Daoy (cell line): ENCODE data around the gene AFG3L2. TPM values are rescaled to one million over a fixed set of nuclear protein-coding genes. Genes with fewer than 3 reads are reported as not detected.

Source experiments
- DNase-seq: peaks from one replicate; pipeline ENCODE4 v3.0.0-alpha.2; 2015; ENCODE audit warnings: low read depth
- total RNA-seq: library from RNA; depleted of rRNA; stranded (reverse); fragments of >200 nt; shearing (Covaris generic); gene quantifications from 2 replicates; pipeline ENCODE4 v1.2.3, GENCODE V29; 2014

AFG3L2 gene
- total RNA-seq, 1 experiment from 2014 or later: 54.3 TPM

DNA sequence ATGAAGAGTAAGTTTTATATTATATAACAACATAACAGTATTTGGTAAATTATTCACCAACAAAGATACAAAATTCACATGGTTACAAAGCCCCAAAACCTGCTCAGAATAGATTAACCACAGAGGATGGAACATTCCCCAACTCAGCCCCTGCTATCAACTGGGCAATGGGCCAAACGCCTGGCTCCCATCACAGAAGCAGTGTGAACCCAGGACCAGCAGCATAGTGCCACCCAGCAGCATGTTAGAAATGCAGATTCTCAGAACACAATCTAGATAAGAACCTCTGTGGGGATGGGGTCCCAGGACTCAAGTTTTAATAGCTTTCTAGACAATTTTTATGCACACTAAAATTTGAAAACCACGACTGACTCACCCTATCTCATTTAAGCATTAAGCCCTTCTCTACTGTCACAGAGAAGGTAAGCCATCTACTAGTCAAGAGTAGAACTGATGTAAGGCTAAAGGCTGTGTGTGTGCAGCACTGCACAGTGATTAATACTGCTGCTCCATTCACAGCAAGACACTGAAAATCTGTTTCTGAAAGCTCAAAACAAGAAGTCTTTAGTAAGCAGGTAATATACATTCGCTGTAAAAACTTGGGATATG lies 15.2 kb downstream of the AFG3L2 start:
- no peak for DNase-seq

DNA sequence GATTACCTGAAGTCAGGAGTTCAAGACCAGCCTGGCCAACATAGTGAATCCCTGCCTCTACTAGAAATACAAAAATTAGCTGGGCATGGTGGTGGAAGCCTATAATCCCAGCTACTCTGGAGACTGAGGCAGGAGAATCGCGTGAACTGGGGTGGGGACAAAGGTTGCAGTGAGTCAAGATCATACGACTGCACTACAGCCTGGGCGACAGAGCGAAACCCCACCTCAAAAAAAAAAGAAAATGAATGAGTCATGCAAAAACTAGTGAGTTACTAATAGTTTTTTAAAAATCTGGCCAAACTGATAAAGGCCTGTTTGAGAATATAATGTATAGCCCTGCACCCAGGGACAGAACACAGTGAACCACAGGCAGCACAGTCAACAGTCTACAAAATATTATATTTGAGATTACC lies 17.5 kb downstream of the AFG3L2 start:
- DNase-seq: no peak

DNA sequence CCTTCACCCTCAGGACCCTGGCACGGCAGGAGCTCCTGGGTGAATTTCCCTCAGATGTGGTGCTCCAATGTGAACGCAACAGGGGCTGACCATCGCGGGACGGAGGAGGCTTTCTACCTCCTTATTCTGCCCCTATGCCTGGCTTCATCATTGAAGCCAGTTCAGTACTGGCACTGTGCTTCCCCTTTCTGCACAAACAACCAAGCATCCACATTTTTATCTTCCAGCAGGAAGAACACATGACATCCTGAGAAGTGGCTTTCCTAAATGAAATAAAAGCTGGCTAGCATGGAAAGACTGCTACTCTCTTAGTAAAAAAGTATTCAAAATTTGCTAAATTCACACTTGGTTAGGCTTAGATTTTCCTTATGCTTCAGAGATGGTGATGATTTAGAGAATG lies 24.8 kb downstream of the AFG3L2 start:
- DNase-seq: no peak

DNA sequence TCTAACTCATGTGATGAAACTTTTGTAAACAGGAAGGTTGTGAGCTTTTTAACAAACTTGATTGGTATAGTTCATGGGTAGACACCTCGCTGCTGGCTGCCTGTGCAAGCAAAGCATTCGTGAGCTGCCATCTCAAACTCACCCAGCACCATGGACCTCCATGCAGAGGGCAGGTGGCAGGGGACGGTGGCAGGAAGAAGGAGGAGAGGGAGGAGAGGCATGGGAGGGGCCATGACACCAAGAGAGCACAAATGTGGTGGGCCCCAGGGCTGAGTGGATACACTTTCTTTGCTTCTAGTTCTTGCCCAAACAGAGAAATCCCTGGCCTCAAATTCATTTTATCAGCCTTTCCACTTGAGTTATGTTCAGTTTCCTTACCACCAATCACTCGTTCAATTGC lies 29.1 kb downstream of the AFG3L2 start:
- DNase-seq: no peak

DNA sequence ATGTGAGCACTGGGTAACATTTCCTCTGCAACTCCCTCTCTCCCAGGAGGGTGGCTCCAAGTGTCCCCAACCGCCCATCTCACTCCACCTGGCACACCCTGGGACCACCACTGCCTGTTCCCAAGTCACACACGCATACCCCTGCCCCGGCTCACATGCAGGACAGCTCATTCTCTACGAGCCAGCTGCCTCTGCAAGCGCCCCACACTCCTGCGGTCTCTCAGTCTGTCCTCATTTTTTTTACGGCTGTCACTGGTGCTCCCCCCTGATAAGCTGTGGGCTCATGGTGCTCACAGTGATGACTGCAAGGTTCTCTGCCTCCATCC lies 30.8 kb downstream of the AFG3L2 start:
- DNase-seq: no peak

DNA sequence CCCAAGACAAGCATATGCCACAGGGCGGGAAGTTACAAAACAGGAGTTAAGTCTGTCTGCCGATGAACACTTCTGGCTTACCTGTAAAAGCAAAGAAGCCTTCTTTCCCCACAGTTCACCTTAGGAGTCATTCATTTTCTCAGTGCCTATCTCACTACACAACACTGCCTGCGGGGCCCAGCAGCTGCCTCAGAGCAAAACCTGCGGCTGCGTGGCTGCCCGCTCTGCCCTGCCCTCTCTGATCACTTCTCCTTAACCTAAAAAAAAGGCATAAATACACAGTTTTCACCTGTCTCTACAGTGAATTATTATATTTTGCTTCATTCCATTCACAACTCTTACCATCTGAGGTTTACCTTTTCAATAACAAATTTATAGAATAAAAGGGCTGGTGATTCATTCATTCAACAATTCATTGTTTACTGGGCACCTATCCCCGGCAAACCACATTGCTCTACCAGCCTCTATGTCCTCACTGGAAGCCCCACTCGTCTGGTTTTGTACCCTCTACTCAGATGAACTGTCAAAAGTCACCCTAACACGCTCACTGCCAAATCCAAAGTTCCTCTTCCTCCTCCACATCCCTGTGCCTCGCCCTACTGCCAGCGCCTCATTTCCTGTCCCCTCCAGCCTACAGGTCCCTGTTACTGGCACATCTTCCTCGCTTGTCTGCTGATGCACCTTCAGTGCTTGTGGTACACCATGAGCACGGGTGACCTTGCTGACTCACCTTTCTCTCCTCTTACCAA lies 31.4 kb downstream of the AFG3L2 start:
- no peak for DNase-seq

DNA sequence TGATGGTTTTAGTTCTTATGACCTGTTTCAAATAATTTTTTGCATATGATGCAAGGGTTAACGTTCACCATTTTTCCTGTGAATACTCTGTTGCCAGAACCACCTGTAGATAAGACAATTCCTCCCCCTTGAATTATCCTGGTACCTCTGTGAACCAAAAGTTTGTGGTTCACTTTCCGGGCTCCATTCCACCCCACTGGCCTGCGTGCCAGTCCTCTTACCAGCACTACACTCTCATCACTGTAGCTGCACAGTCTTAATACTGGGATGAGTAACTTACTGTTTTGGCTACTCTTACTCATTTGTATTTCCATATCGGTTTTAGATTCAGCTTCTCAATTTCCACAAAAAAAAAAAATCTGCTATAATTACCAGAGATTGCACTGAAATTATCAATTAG lies 34.4 kb downstream of the AFG3L2 start:
- DNase-seq: no peak

DNA sequence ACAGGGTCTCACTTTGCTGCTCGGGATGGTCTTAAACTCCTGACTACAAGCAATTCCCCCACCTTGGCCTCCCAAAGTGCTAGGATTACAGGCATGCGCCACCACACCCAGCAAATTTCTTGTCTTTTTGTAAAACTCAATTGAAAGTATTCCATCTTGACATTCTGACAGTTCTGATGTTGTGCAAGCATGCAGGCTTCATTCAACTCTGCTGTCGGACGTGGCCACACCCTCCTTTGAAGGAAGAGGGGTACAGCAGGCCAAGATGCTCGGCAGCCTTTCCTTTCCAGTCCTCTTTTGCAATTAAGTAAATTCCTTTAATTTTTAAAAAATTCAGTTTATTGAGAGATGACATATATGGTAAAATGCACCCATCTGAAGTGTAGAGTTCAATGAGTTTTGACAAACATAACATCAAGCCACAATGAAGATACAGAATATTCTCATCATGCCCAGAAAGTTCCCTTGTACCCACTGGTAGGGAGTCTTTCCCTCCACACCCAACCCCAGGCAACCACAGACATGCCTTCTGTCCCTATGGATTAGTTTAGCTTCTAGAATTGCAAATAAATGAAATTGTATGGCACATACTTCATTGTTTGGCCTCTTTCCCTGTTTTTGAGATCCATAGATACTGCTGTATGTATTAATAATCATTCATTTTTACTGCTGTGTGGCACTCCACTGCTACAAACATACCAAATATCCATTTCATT lies 35.9 kb downstream of the AFG3L2 start:
- no peak for DNase-seq

DNA sequence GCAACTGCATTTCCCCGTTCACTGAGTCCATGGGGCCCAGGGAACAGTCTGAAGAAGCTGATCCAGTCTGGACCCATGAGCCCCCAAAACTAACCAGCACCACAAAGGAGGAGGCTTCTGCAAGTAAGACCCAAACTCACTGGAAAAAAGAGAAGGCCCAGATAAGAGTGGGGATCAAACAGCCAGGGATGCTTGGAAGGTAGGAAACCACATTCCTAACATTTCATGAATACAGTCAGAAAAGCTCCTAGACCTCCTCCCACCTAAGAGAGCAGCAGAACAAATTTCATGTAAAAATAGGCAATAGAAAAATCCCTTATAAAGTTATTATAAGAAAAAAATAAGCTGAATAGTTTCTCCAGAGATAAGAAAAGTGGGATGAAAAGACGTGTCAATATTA lies 38.6 kb downstream of the AFG3L2 start:
- no peak for DNase-seq

DNA sequence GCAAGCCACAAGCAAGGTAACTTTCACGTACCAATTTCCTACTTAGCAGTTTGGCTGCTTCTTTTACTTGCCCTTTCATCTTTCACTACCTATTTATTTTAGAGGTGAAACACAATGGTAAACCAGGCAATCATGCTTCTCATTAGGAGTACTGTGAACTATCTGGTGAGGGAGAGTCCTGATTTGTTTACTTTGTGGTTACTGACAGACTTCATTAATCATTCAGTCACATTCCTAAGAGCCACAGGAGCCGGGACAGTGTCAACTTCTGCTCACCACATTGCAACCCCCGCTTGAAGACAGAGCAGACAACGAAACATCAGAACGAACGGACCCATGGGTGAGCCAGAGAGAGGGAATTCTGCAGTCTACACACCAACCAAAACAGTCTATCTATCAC lies 40.1 kb downstream of the AFG3L2 start:
- peak; percentile 60 for DNase-seq

DNA sequence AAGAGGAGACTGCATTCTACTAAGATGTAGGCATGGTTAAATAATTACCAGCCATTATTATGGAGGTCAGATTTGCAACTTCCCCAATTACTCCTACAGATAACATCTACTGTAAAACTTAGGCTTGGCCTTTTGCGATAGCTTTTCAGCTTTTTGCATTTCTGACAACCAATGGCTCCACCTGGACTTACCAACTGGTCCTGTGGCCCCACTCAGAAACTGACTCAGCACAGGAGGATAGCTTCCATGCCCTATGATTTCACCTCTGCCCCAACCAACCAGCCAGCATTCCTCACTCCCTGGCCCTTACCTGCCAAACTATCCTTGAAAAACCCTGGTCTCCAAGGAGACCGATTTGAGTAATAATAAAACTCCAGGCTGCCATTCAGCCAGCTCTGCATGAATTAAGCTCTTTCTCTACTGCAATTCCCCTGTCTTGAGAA lies 40.8 kb downstream of the AFG3L2 start:
- no peak for DNase-seq

DNA sequence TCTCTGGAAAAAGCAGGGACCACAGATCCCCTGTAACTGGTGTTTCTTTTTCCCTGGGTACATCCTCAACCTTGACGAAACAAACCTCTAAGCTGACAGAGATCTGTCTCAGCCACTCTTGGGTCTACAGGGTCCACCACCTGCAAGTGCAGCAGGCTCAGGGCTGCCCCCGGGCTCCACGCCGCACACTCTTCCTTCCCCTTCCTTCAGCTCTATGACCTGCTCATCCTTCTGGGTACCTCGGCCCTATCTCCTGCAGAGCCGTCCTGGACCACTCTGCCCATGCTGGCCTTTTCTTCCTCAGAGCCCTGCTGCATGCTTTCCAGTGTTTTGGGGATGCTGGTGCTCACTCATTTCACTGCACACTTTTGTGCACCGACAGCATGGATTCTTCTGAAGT lies 41.5 kb downstream of the AFG3L2 start:
- no peak for DNase-seq

DNA sequence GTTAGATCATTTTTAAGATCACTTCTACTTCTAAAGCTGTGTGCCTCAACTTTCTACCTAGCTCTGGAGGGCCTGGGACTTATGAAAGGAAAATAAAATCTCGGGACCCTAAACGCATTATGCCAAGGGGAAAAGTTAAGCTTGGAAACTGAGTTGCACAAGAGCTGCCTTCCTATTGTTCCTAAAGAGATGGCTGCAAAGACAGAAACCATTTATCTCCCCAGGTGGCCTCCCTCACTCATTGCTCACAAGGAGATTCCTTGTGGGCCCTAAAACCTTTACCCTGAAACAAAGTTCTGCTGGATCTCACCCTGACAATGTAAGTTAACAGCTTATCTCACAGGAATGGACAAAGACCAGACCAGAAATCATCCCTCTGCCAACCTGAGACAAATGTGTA lies 42.2 kb downstream of the AFG3L2 start:
- no peak for DNase-seq

DNA sequence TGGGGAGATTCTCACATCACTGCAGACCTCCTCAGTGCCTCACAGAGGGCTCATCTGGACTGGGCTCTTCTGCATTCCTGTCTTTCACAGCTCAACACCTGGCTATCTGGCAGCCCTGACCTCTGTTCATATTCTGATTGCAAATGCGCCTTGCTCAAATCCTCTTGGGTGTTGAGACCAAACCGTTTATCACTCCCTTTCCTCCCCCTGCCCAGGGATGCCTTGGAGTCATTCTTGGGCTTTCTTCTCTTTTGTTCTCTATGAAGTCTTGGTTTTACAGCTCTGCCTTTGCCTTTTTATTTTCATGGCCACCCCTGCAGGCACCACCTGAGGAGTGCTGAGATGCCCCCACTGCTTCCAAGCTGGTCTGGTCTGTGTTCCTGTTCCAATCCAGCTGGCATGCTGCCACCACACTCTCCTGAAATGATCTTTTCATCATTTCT lies 42.6 kb downstream of the AFG3L2 start:
- no peak for DNase-seq

DNA sequence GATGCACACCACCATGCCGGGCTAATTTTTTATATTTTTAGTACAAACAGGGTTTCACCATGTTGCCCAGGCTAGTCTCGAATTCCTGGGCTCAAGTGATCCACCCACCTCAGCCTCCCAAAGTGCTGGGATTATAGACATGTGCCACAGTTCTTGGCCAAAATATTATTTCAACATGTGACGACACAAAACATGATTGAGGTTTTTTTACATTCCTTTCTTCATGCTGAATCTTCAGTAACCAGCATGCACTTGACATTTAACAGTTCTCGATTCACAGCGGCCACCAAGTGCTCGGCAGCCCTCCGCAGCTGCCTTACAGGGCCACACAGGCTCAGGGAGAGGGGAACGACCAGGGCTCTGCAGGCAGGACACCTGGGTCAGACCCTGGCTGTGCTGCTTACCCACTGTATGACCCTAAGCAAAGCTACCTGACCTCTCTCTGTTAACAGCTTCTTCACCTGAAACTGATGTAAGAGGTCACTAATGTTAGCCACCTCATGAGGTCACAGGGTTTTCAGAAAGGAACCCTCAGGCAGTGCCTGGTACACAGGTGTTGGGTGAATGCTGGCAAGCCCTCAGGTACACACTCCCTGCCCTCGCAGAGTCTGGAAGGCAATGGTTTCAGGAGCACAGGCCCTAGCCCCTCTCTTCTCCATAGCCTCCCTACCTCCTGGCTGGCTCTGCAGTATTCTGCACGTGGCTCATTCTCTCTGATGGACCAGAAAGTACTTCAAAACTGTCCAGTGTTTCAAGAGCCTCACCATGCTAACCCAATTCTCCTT lies 43.3 kb downstream of the AFG3L2 start:
- DNase-seq: no peak

DNA sequence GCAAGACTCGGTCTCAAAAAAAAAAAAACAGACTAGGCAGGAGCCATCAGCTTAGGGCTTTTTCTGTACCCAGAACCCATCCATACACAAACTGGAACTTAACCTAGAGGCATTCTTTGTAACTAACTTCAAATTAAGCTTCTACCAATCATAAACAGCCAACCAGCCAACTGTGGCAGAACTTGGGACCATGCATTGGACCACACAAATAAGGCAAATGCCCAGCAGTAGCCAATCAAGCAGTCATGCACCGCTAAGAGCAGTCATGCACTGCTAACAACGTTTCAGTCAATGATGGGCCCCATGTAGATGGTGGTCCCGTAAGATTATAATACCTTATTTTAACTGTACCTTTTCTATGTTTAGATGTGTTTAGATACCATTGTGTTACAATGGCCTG lies 46.3 kb downstream of the AFG3L2 start:
- DNase-seq: no peak

DNA sequence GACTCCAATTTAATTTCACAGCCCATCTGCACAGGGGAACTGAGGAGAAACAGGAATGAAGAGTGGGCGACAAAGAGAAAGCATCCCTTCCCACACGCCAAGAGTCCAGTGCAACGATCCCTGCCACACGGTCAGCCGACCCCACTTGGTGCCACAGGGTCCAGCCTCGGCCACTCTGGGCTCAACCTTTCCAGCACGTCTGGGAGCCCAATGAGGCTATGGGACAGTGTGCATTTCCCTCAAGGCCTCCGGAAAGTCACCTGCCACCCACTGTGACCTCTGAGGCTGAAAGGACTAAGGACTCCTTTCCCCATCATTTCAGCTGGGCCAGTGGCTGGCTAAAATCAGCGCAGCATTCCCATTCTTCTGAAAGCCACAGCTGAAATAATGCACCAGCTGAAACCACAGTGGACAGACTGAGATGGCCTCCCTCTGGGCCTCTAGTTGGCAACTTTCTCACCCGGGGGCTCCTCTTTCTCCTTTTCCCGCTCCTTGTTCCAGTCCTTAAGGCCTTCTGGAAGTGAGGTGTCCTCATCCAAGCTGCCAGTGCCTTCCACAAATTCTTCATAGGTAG lies 47.8 kb downstream of the AFG3L2 start:
- DNase-seq: no peak

DNA sequence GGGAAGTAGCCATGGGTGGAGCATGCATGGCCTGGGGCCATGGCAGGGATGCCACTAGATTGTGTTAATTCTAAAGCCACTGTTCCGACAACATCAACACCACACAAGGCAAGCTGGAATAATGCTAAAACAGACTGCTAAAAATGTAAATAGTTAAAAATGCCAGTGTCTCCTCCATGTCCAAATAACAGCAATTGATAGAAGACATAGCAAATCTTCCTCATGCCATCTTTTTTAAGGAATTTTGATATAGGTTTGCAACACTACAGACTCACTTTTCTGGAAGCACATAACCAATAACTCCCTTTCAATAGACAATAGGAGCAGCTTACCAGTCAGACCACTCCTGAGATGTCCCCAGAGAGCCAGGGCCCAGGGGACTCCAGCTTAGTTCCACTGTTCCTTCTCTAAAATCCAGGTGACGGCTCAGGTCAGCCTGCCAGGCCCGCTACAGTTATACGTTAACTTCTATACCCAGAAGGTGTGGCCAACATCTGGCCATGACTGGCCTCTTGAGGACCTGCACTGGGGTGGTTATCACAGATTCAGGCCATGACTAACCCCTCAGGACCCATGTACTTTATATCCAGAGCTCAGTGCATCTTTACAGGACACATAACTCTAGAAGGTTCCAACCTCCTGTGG lies 48.7 kb downstream of the AFG3L2 start:
- no peak for DNase-seq

DNA sequence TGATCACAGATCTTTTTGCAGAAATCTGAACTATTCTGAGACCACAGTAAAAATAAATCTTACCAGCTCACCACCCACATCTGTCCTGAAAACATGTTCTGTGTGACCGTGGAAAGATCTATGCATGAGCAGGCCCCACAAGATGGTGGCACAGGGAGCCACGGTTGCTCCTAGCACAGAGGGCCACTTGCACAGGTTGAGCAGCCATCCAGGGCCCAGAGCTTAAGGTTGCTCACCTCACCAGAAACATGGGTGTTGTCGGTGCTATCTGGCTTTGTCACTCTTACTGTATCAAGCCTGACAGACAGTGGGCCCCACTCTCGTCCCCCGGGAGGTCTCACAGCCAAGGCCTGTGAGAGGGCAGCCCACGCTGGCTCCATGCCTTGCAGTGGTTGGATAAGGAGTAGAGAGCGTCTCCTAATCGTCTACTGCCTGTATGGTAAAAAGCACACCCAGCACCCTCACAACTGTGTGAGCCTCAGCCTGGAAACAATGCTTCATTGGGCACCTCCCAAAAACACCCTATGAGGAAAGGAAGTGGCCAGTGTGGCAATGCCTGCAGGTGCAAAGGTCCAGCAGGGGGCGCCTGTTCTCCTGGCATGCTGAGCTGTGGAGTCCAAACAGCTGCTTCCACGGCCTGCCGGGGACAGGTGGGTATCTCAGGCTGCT lies 49.4 kb downstream of the AFG3L2 start:
- DNase-seq: peak; percentile 72

DNA sequence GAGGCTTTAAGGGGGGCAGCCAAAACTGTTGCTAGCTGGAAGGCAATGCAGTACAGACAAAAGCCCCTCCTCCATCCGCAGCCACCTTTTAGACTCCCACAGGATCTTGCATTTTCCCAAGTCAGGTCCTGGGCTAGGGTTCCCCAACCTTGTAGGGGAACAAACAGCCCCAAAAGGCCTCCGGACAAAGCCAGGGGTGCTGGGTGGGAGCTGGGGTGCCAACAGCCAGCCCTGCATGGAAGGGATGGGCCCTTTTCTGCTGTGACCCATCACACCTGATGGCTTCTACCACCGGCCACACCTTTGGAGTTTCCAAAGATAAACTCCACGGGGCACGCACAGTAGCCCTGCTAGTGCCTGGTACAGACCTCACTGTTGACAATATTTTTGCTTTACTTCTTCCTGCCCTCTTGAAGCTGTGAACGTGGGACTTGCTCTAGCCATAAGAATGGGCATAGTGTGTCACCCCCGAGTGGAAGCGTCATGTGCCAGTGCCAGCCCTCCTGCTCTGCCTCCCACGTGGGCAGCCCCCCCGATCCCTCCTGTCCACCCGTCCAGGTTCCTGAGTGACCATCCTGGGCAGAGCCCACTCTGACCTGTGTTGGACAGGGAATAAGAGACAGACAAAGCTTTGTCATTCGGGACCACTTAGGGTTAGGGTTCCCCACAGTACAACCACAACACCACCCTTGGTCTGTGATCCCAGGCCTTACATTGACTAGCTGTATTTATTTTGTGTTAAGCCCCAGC lies 50.1 kb downstream of the AFG3L2 start:
- DNase-seq: no peak
